Keratinocyte (primary cell): ENCODE results near the gene PRKD1. TPM values are rescaled to one million over a fixed set of nuclear protein-coding genes. Genes with fewer than 3 reads are reported as not detected.

ENCODE experiments used
- DNase-seq: peaks from one replicate; pipeline ENCODE4 v3.0.0-alpha.2; 2011; ENCODE audit warnings: low read depth, missing footprints, low spot score
- FAIRE-seq: peaks from 2 replicates; lab custom pipeline; 2011; peaks lifted over from hg19 to GRCh38; lab: Jason Lieb, UNC
- H2AFZ ChIP-seq: 2 replicates; pipeline ENCODE4 v1.6.0; 2012; ENCODE audit warnings: low read length, control low read depth, inconsistent platforms; ENCODE audit not compliant: control insufficient read depth
- H3K27ac ChIP-seq: 2 replicates; pipeline ENCODE4 v1.5.1; 2011; ENCODE audit warnings: low read length; ENCODE audit not compliant: control insufficient read depth, insufficient read depth
- H3K27me3 ChIP-seq: 3 replicates; pipeline ENCODE4 v1.6.0; 2011; ENCODE audit warnings: low read length; ENCODE audit not compliant: control insufficient read depth, insufficient read depth; ENCODE audit errors: extremely low read depth
- H3K36me3 ChIP-seq, 2 experiments: 2 replicates in 1 of 2; 3 replicates in 1 of 2; pipeline ENCODE4 v1.5.1; 2011; ENCODE audit warnings: low read length in 2 of 2, mild to moderate bottlenecking in 1 of 2; ENCODE audit not compliant: control insufficient read depth in 2 of 2, insufficient read depth in 2 of 2; ENCODE audit errors: extremely low read depth in 1 of 2
- H3K4me1 ChIP-seq: 3 replicates; pipeline ENCODE4 v1.5.1; 2011; ENCODE audit warnings: low read length; ENCODE audit not compliant: control insufficient read depth, insufficient read depth; ENCODE audit errors: extremely low read depth
- H3K4me2 ChIP-seq: 3 replicates; pipeline ENCODE4 v1.6.0; 2011; ENCODE audit warnings: low read depth, low read length; ENCODE audit not compliant: control insufficient read depth, insufficient read depth; ENCODE audit errors: extremely low read depth
- H3K4me3 ChIP-seq, 3 experiments: fragments of 200-600 bp in 1 of 3; sonication (generic) in 1 of 3; 2 replicates in 2 of 3; 3 replicates in 1 of 3; pipeline ENCODE4 v1.5.1; 2011 to 2016; ENCODE audit warnings: low read length in 3 of 3, mild to moderate bottlenecking in 3 of 3, control low read depth in 2 of 3, inconsistent platforms in 1 of 3, low read depth in 1 of 3, mixed read lengths in 1 of 3, mixed run types in 1 of 3, moderate library complexity in 1 of 3; ENCODE audit not compliant: control insufficient read depth in 2 of 3, insufficient read depth in 2 of 3; ENCODE audit errors: extremely low read depth in 1 of 3
- H3K79me2 ChIP-seq: 2 replicates; pipeline ENCODE4 v1.6.0; 2012; ENCODE audit warnings: low read length; ENCODE audit not compliant: control insufficient read depth, insufficient read depth
- H3K9ac ChIP-seq: 3 replicates; pipeline ENCODE4 v1.6.0; 2011; ENCODE audit warnings: low read length; ENCODE audit not compliant: control insufficient read depth, insufficient read depth; ENCODE audit errors: extremely low read depth
- H3K9me1 ChIP-seq: 3 replicates; pipeline ENCODE4 v1.6.0; 2011; ENCODE audit warnings: low read length; ENCODE audit not compliant: control insufficient read depth, insufficient read depth; ENCODE audit errors: extremely low read depth
- H3K9me3 ChIP-seq: 2 replicates; pipeline ENCODE4 v1.5.1; 2012; ENCODE audit warnings: low read depth, low read length; ENCODE audit not compliant: control insufficient read depth
- H4K20me1 ChIP-seq: 3 replicates; pipeline ENCODE4 v1.6.0; 2011; ENCODE audit warnings: low read length; ENCODE audit not compliant: control insufficient read depth, insufficient read depth; ENCODE audit errors: extremely low read depth
- CTCF ChIP-seq, 3 experiments: IDR thresholded peaks in 1 of 3; conservative IDR thresholded peaks in 1 of 3; optimal IDR thresholded peaks in 1 of 3; 2 replicates in 2 of 3; 3 replicates in 1 of 3; pipeline versions ENCODE3 to v1.5.1; 2011; ENCODE audit warnings: low read length in 3 of 3, mild to moderate bottlenecking in 3 of 3, moderate library complexity in 2 of 3, control low read depth in 1 of 3, inconsistent platforms in 1 of 3; ENCODE audit not compliant: insufficient read depth in 2 of 3; ENCODE audit errors: extremely low read depth in 1 of 3
- EZH2 ChIP-seq: IDR thresholded peaks from one replicate; pipeline ENCODE4 v1.6.1; 2012; ENCODE audit warnings: inconsistent platforms, mild to moderate bottlenecking, low read length, moderate library complexity
- dilution Hi-C: fragments of 300-500 bp; cut with MboI; formaldehyde crosslinking; loops from one replicate; pipeline ENCODE4 v1.7.0; 2020; ENCODE audit warnings: low sequenced_read_pairs; ENCODE audit not compliant: extremely low pct_ligation_motif_present
- polyA plus RNA-seq, 5 experiments: library from polyadenylated mRNA; depleted of rRNA in 3 of 5; stranded (reverse) in 3 of 5; stranded (forward) in 1 of 5; unstranded in 1 of 5; fragments of >200 nt; gene quantifications; 1 replicate in 1 of 5; 2 replicates in 3 of 5; 3 replicates in 1 of 5; pipeline versions ENCODE4 v1.2.1 to v1.2.3, GENCODE V29; 2011 to 2012; ENCODE audit warnings: missing spikeins in 2 of 5, low read depth in 1 of 5, low replicate concordance in 1 of 5

PRKD1 gene
- polyA plus RNA-seq, 1 donor (not counting 4 experiments of a cell fraction or from before 2014, with no cell fraction given), result 0.49 TPM

GRCh38 chr14:29637411-29637810 is 290.2 kb downstream of the PRKD1 start:
- H3K4me2 ChIP-seq, result no peak overlapping the region
- H3K27ac ChIP-seq, result no peak overlapping the region
- TF ChIP-seq EZH2 (no peak), CTCF (optimal IDR thresholded peaks at IDR 0.05 in 1 of 3, IDR thresholded peaks at IDR 0.05 in 1 of 3, conservative IDR thresholded peaks at IDR 0.05 in 1 of 3; ENCODE audit: extremely low read depth in 1 of 3, insufficient read depth in 2 of 3, low read length in 3 of 3) (no peak)
- no peak overlapping the region for H2AFZ ChIP-seq
- no peaks in the 10 kb centered on the region for H3K27me3 ChIP-seq
- H3K4me3 ChIP-seq, result no peak overlapping the region
- dilution Hi-C loops, result no loop called here
- H3K9me3 ChIP-seq, result no peaks in the 10 kb centered on the region
- FAIRE-seq (no peak), DNase-seq (no peak)
- no peaks in the 10 kb centered on the region for H4K20me1 ChIP-seq
- no peaks in the 10 kb centered on the region for H3K4me1 ChIP-seq
- H3K79me2 ChIP-seq, result no peaks in the 10 kb centered on the region
- H3K9ac ChIP-seq, result no peak overlapping the region
- no peaks in the 10 kb centered on the region for H3K36me3 ChIP-seq
- no peaks in the 10 kb centered on the region for H3K9me1 ChIP-seq

GRCh38 chr14:29636870-29637269 is 290.8 kb downstream of the PRKD1 start:
- Histone ChIP-seq H2AFZ (no peak overlapping the region), H3K27ac (no peak overlapping the region), H3K27me3 (no peaks in the 10 kb centered on the region), H3K9me1 (no peaks in the 10 kb centered on the region), H3K79me2 (no peaks in the 10 kb centered on the region), H3K9ac (no peak overlapping the region), H3K36me3 (no peaks in the 10 kb centered on the region), H3K9me3 (no peaks in the 10 kb centered on the region), H3K4me3 (no peak overlapping the region), H3K4me1 (no peaks in the 10 kb centered on the region), H3K4me2 (no peak overlapping the region), H4K20me1 (no peaks in the 10 kb centered on the region)
- FAIRE-seq (no peak), DNase-seq (no peak)
- dilution Hi-C loops, result no loop called here
- TF ChIP-seq EZH2 (no peak), CTCF (optimal IDR thresholded peaks at IDR 0.05 in 1 of 3, IDR thresholded peaks at IDR 0.05 in 1 of 3, conservative IDR thresholded peaks at IDR 0.05 in 1 of 3; ENCODE audit: extremely low read depth in 1 of 3, insufficient read depth in 2 of 3, low read length in 3 of 3) (no peak)
